HepG2 (cell line): ENCODE measurements around the gene AMER3. TPM values are rescaled to one million over a fixed set of nuclear protein-coding genes. Genes with fewer than 3 reads are reported as not detected.
A peak's percentile ranks its signal among the peaks of the same experiment; 100 is the strongest.

ENCODE experiments used
- ATAC-seq: fragments of 200-7000 bp; cut with Tn5 transposase; 3 replicates; pipeline ENCODE4 v1.9.1; 2020; ENCODE audit warnings: mild to moderate bottlenecking, moderate library complexity
- BruUV-seq: library from RNA; stranded (reverse); fragments of 400-500 nt; replicated peaks from 2 replicates; lab custom pipeline; 2021; lab: Mats Ljungman, UMichigan
- CTCF ChIA-PET: fragments of 300-600 bp; formaldehyde crosslinking; extraction: SDS; loops from one replicate; lab custom pipeline; 2021; ENCODE audit warnings: low total read pairs, inconsistent platforms, low intra/inter-chr PET ratio; lab: Yijun Ruan, JAX
- POLR2A ChIA-PET: fragments of 350-600 bp; sonication (Branson Sonifier 250); formaldehyde crosslinking; loops from one replicate; lab custom pipeline; 2020; ENCODE audit warnings: antibody characterized with exemption, inconsistent platforms; lab: Yijun Ruan, JAX
- DNase-seq: peaks from one replicate; pipeline ENCODE4 v3.0.0-alpha.2; 2015; ENCODE audit warnings: low spot score
- FAIRE-seq: peaks from 3 replicates; lab custom pipeline; 2011; peaks lifted over from hg19 to GRCh38; lab: Jason Lieb, UNC
- H2AFZ ChIP-seq: one replicate; pipeline ENCODE4 v1.6.1; 2011; ENCODE audit warnings: low read length, inconsistent platforms
- H3K27ac ChIP-seq: fragments of 300-600 bp; 3 replicates; pipeline ENCODE4 v1.8.0; 2011; ENCODE audit warnings: mixed run types, mild to moderate bottlenecking, mixed read lengths, low read length, inconsistent platforms; ENCODE audit not compliant: insufficient read depth; ENCODE audit errors: extremely low read length
- H3K27me3 ChIP-seq, 2 experiments: fragments of 200-600 bp in 1 of 2; 2 replicates in 1 of 2; 3 replicates in 1 of 2; pipeline versions ENCODE4 v1.6.0 to v1.8.0; 2011; ENCODE audit warnings: low read length in 2 of 2, mild to moderate bottlenecking in 2 of 2, moderate library complexity in 2 of 2, inconsistent platforms in 1 of 2; ENCODE audit not compliant: insufficient read depth in 2 of 2, control insufficient read depth in 1 of 2
- H3K36me3 ChIP-seq, 2 experiments: fragments of 200-600 bp in 1 of 2; replicated peaks in 1 of 2; 2 replicates in 1 of 2; 3 replicates in 1 of 2; pipeline versions ENCODE4 v1.5.1 to v1.8.0; 2011; ENCODE audit warnings: low read length in 2 of 2, inconsistent platforms in 1 of 2; ENCODE audit not compliant: insufficient read depth in 2 of 2, control insufficient read depth in 1 of 2
- H3K4me1 ChIP-seq: 2 replicates; pipeline ENCODE4 v1.5.1; 2012; ENCODE audit warnings: low read length, inconsistent platforms; ENCODE audit not compliant: insufficient read depth
- H3K4me2 ChIP-seq: 2 replicates; pipeline ENCODE4 v1.6.0; 2011; ENCODE audit warnings: low read depth, low read length, inconsistent platforms
- H3K4me3 ChIP-seq, 3 experiments: fragments of 200-600 bp in 1 of 3; sonication (generic), shearing (Covaris generic) in 1 of 3; replicated peaks in 1 of 3; 2 replicates each; pipeline ENCODE4 v1.5.1; 2011 to 2016; ENCODE audit warnings: low read length in 3 of 3, inconsistent platforms in 2 of 3, low read depth in 2 of 3, mild to moderate bottlenecking in 2 of 3, control low read depth in 1 of 3, mixed read lengths in 1 of 3; ENCODE audit not compliant: insufficient read depth in 1 of 3
- H3K79me2 ChIP-seq: one replicate; pipeline ENCODE4 v1.6.1; 2011; ENCODE audit warnings: low read length, inconsistent platforms; ENCODE audit not compliant: insufficient read depth
- H3K9ac ChIP-seq: 2 replicates; pipeline ENCODE4 v1.6.0; 2011; ENCODE audit warnings: mild to moderate bottlenecking, low read depth, low read length, inconsistent platforms; ENCODE audit not compliant: insufficient read depth
- H3K9me3 ChIP-seq: 2 replicates; pipeline ENCODE4 v1.5.1; 2012; ENCODE audit warnings: mild to moderate bottlenecking, low read length
- H4K20me1 ChIP-seq: 2 replicates; pipeline ENCODE4 v1.6.0; 2011; ENCODE audit warnings: inconsistent platforms, mild to moderate bottlenecking, low read length, moderate library complexity; ENCODE audit not compliant: insufficient read depth
- CREM ChIP-seq, 2 experiments: sonication (generic) in 1 of 2; formaldehyde crosslinking in 1 of 2; IDR thresholded peaks; 2 replicates each; pipeline versions ENCODE4 v1.4.0 to v1.6.1; 2016 to 2020; ENCODE audit warnings: antibody characterized with exemption in 1 of 2, mild to moderate bottlenecking in 1 of 2, missing genetic modification reagents in 1 of 2
- HDAC1 ChIP-seq: sonication (generic); formaldehyde crosslinking; IDR thresholded peaks from 2 replicates; pipeline ENCODE4 v1.5.1; 2020; ENCODE audit warnings: mild to moderate bottlenecking, missing genetic modification reagents
- KDM5B ChIP-seq: sonication (generic); formaldehyde crosslinking; IDR thresholded peaks from 2 replicates; pipeline ENCODE4 v1.4.0; 2020; ENCODE audit warnings: missing genetic modification reagents, mild to moderate bottlenecking, borderline replicate concordance
- MEIS2 ChIP-seq: sonication (generic); formaldehyde crosslinking; IDR thresholded peaks from 2 replicates; pipeline ENCODE4 v1.9.0; 2021; ENCODE audit warnings: mild to moderate bottlenecking, missing genetic modification reagents
- NAIF1 ChIP-seq: sonication (generic); formaldehyde crosslinking; IDR thresholded peaks from 2 replicates; pipeline ENCODE4 v1.5.0; 2020; ENCODE audit warnings: mild to moderate bottlenecking, missing genetic modification reagents, borderline replicate concordance
- SAP130 ChIP-seq: IDR thresholded peaks from 2 replicates; pipeline ENCODE4 v1.6.1; 2016; ENCODE audit warnings: low read depth
- ZNF326 ChIP-seq: sonication (generic); formaldehyde crosslinking; IDR thresholded peaks from 2 replicates; pipeline ENCODE4 v1.4.0; 2020; ENCODE audit warnings: missing genetic modification reagents, borderline replicate concordance
- ZNF367 ChIP-seq: sonication (generic); formaldehyde crosslinking; IDR thresholded peaks from 2 replicates; pipeline ENCODE4 v1.4.0; 2020; ENCODE audit warnings: missing genetic modification reagents, borderline replicate concordance
- ZNF562 ChIP-seq: sonication (generic); formaldehyde crosslinking; IDR thresholded peaks from 2 replicates; pipeline ENCODE4 v1.8.0; 2022; ENCODE audit warnings: missing genetic modification reagents, borderline replicate concordance
- WGBS: methylation state at CpG from one replicate; pipeline ENCODE4 v1.1.6; 2017; ENCODE audit warnings: low lambda C conversion rate; 5-methylcytosine and 5-hydroxymethylcytosine counted together
- in situ Hi-C: cut with HindIII; loops from 2 replicates; pipeline ENCODE4 v1.10.0; 2017; ENCODE audit warnings: low pct_unique_long_range_greater_than_20kb; ENCODE audit not compliant: extremely low pct_ligation_motif_present
- intact Hi-C: fragments of 100-400 bp; cut with micrococcal nuclease; formaldehyde crosslinking; loops from one replicate; pipeline ENCODE4 v1.10.0; 2022; ENCODE audit not compliant: unreplicated experiment
- polyA plus RNA-seq, 8 experiments: library from polyadenylated mRNA; depleted of rRNA in 3 of 8; stranded (reverse) in 7 of 8; unstranded in 1 of 8; fragments of >200 nt; fragmentation: Illumina TruSeq in 4 of 8; extraction: Trizol in 4 of 8; gene quantifications; 2 replicates each; pipeline versions ENCODE4 v1.2.1 to v1.2.3, GENCODE V29; 2011 to 2016; ENCODE audit warnings: low read depth in 4 of 8, missing spikeins in 1 of 8, mixed read lengths in 1 of 8; ENCODE audit not compliant: insufficient read depth in 1 of 8
- total RNA-seq, 5 experiments: library from RNA; depleted of rRNA; stranded (reverse); fragments of >200 nt; fragmentation: Illumina TruSeq; extraction: Trizol; gene quantifications; 2 replicates each; pipeline ENCODE4 v1.2.3, GENCODE V29; 2016; ENCODE audit warnings: low read depth in 1 of 5
- TF ChIP-seq, protein P1 (sequence below): conservative IDR thresholded peaks from 2 replicates; pipeline ENCODE4 v1.6.1; 2018; ENCODE audit warnings: missing genetic modification reagents

AMER3 gene
- total and polyA plus RNA-seq, 2 of the 13 experiments (the other 11 are each of a cell fraction or from before 2014, with no cell fraction given), result not detected

DNA sequence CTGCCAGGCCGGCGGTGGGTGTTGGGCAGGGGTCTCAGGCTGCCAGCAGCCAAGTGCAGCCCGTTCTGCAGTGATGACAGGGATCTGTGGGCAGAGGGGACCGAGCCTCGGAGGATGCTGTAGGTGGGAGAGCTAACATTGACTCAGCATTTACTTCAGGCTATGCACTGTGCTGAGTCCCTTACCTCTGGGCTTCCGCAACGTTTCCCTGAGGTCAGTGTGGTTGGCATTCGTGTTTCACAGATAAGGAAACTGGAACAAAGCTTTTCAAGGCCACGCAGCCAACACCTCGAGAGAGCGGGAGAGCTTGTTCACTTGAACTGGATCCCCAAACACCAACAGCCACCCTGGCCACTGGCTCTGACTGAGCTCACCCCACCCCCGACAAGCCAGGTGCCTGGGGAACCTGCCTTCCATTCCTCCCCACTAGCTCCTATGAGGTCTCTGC lies 27.3 kb upstream of the AMER3 start:
- 33% methylated on average over 7 of the region's 12 CpGs for WGBS
- intact Hi-C loops, result no loop called here
- no peaks in the 10 kb centered on the region for H3K9me3 ChIP-seq
- H4K20me1 ChIP-seq, result no peaks in the 10 kb centered on the region
- in situ Hi-C loops, result no loop called here
- CTCF ChIA-PET, result no interaction called here
- no peak overlapping the region for H2AFZ ChIP-seq
- no peaks in the 10 kb centered on the region for H3K79me2 ChIP-seq
- no peak overlapping the region for H3K4me2 ChIP-seq
- peak; percentile 34; the same call in 1 of the 3 replicates for ATAC-seq
- H3K4me3 ChIP-seq, result no peak overlapping the region
- no peak for DNase-seq
- no peak overlapping the region for H3K9ac ChIP-seq
- H3K36me3 ChIP-seq, result no peaks in the 10 kb centered on the region
- H3K27ac ChIP-seq, result no peak overlapping the region
- no peak for FAIRE-seq
- POLR2A ChIA-PET, result no interaction called here
- H3K27me3 ChIP-seq, result peaks cover 0 to 23% of the 10 kb centered on the region in 2 experiments; a peak in 2 of 5 replicates
- no TSS peak for BruUV-seq
- H3K4me1 ChIP-seq, result no peaks in the 10 kb centered on the region
- TF ChIP-seq HDAC1 (no peak), CREM (IDR thresholded peaks at IDR 0.05) (no peak), CREM (CRISPR knock-in tag; IDR thresholded peaks at IDR 0.05) (no peak), SAP130 (CRISPR knock-in tag) (no peak), KDM5B (CRISPR knock-in tag) (no peak), ZNF367 (CRISPR knock-in tag) (no peak), ZNF562 (CRISPR knock-in tag) (no peak), MEIS2 (CRISPR knock-in tag) (no peak), NAIF1 (CRISPR knock-in tag) (no peak), ZNF326 (CRISPR knock-in tag) (no peak)
- TF ChIP-seq, protein P1, sequence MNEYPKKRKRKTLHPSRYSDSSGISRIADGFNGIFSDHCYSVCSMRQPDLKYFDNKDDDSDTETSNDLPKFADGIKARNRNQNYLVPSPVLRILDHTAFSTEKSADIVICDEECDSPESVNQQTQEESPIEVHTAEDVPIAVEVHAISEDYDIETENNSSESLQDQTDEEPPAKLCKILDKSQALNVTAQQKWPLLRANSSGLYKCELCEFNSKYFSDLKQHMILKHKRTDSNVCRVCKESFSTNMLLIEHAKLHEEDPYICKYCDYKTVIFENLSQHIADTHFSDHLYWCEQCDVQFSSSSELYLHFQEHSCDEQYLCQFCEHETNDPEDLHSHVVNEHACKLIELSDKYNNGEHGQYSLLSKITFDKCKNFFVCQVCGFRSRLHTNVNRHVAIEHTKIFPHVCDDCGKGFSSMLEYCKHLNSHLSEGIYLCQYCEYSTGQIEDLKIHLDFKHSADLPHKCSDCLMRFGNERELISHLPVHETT (CRISPR knock-in tag), result no peak
